SK-N-SH treated with all-trans-retinoic acid at 6 μM for 48 hours (cell line): ENCODE data around the gene OSGEP.

Experiments used
- CSRNP3 ChIP-seq: fragments of 250-450 bp; sonication (Bioruptor Pico); IDR thresholded peaks from 2 replicates; pipeline ENCODE4 v1.5.1; 2021; ENCODE audit warnings: mild to moderate bottlenecking, moderate library complexity
- ESRRG ChIP-seq: fragments of 250-450 bp; sonication (Bioruptor Pico); IDR thresholded peaks from 2 replicates; pipeline ENCODE4 v1.6.1; 2021; ENCODE audit warnings: mild to moderate bottlenecking
- PATZ1 ChIP-seq: fragments of 250-450 bp; sonication (Bioruptor Pico); IDR thresholded peaks from 2 replicates; pipeline ENCODE4 v1.8.0; 2020; ENCODE audit warnings: mild to moderate bottlenecking, moderate library complexity, borderline replicate concordance
- POU6F1 ChIP-seq: fragments of 250-450 bp; sonication (Bioruptor Pico); IDR thresholded peaks from 2 replicates; pipeline ENCODE4 v1.8.0; 2021; ENCODE audit warnings: low read depth, mild to moderate bottlenecking, moderate library complexity, borderline replicate concordance
- RARB ChIP-seq: fragments of 250-450 bp; sonication (Bioruptor Pico); IDR thresholded peaks from 2 replicates; pipeline ENCODE4 v1.8.0; 2021; ENCODE audit warnings: mild to moderate bottlenecking, moderate library complexity
- TCF4 ChIP-seq: fragments of 250-450 bp; sonication (Bioruptor Pico); IDR thresholded peaks from 2 replicates; pipeline ENCODE4 v1.8.0; 2021; ENCODE audit warnings: mild to moderate bottlenecking, moderate library complexity, borderline replicate concordance
- ZFP30 ChIP-seq: fragments of 450-650 bp; formaldehyde crosslinking; IDR thresholded peaks from 2 replicates; pipeline ENCODE4 v1.5.0; 2022; ENCODE audit warnings: mild to moderate bottlenecking, moderate library complexity

DNA sequence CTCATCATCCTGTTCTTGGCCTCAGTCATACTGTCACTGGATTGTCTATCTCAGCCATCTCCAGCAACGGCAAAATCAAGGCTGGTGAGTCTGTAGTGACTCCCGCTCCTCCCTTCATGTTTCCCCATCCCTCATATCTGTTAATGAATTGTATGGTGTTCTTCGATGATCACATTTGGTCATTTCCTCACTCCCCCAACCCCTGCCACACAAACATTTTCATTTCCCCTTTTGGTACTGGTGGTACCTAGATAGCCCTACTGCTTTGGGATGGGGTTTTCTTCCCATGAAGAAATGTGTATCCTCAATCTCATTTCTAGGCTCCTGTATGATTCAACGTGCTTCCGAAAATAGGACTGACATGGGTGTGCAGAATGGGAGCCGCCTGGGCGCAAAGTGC, 15.9 kb downstream of the OSGEP start:
- TF ChIP-seq PATZ1 (CRISPR knock-in tag) (no peak), TCF4 (no peak), CSRNP3 (CRISPR knock-in tag) (no peak), POU6F1 (CRISPR knock-in tag) (no peak), ZFP30 (CRISPR knock-in tag) (no peak), RARB (CRISPR knock-in tag) (no peak), ESRRG (CRISPR knock-in tag) (no peak)
